H1 (cell line): ENCODE measurements around the gene DTX3. TPM values are rescaled to one million over a fixed set of nuclear protein-coding genes. Genes with fewer than 3 reads are reported as not detected.

Experiments
- ASH2L ChIP-seq: fragments of 200-600, 300-600 bp; sonication (generic); IDR thresholded peaks from one replicate; pipeline ENCODE4 v1.7.1; 2017; ENCODE audit warnings: low read length
- E2F6 ChIP-seq: IDR thresholded peaks from 2 replicates; pipeline ENCODE4 v1.6.1; 2012; ENCODE audit warnings: inconsistent platforms
- EZH2 ChIP-seq: fragments of 200-600 bp; sonication (generic); IDR thresholded peaks from 2 replicates; pipeline ENCODE4 v1.7.1; 2012; ENCODE audit warnings: low read depth, mild to moderate bottlenecking, moderate library complexity, low read length, inconsistent platforms; ENCODE audit not compliant: severe bottlenecking
- KDM4A ChIP-seq: IDR thresholded peaks from one replicate; pipeline ENCODE4 v1.7.1; 2012; ENCODE audit warnings: low read depth, mild to moderate bottlenecking, moderate library complexity, low read length, inconsistent platforms; ENCODE audit not compliant: severe bottlenecking
- MAX ChIP-seq: IDR thresholded peaks from 2 replicates; pipeline ENCODE4 v1.6.1; 2012; ENCODE audit warnings: inconsistent platforms
- RAD21 ChIP-seq, 2 experiments: IDR thresholded peaks in 1 of 2; conservative IDR thresholded peaks in 1 of 2; 2 replicates each; pipeline ENCODE4 v1.6.1; 2011; ENCODE audit warnings: low read depth in 2 of 2, low read length in 2 of 2, improper control_type of control experiment in 1 of 2, inconsistent platforms in 1 of 2, mild to moderate bottlenecking in 1 of 2, moderate library complexity in 1 of 2
- RBBP5 ChIP-seq: IDR thresholded peaks from 2 replicates; pipeline ENCODE4 v1.7.1; 2012; ENCODE audit warnings: low read depth, mild to moderate bottlenecking, inconsistent platforms, low read length, moderate library complexity, borderline replicate concordance
- TEAD4 ChIP-seq: IDR thresholded peaks from 2 replicates; pipeline ENCODE4 v1.6.1; 2012; ENCODE audit warnings: low read depth, low read length, inconsistent platforms, mixed read lengths
- polyA plus RNA-seq, 7 experiments: library from polyadenylated mRNA; depleted of rRNA in 3 of 7; stranded (reverse) in 5 of 7; unstranded in 2 of 7; fragments of >200 nt in 5 of 7; fragments of 200-250 nt in 2 of 7; gene quantifications; 1 replicate in 5 of 7; 2 replicates in 1 of 7; 4 replicates in 1 of 7; pipeline versions ENCODE4 v1.2.1 to v1.2.3, GENCODE V29; 2011 to 2013; ENCODE audit warnings: missing spikeins in 2 of 7, mixed read lengths in 2 of 7
- total RNA-seq: library from RNA; stranded (reverse); fragmentation: NEBNext Ultra II Directional; extraction: Animal tissue kit (Norgen Biotek cat#: 25700); gene quantifications from 2 replicates; pipeline ENCODE4 v1.2.1, GENCODE V29; 2021

The DTX3 gene
- total and polyA plus RNA-seq, 2 of the 8 experiments (the other 6 are each of a cell fraction or from before 2014, with no cell fraction given), result 41.8 to 92.5 TPM

GRCh38 chr12:57627501-57628279, 23.1 kb downstream of the DTX3 start (continued):
- TF ChIP-seq MAX, result peak; percentile 75
- peak; percentile 70 for TF ChIP-seq KDM4A
- TF ChIP-seq RAD21 (IDR thresholded peaks at IDR 0.05 in 1 of 2, conservative IDR thresholded peaks at IDR 0.05 in 1 of 2; ENCODE audit: low read depth in 2 of 2, low read length in 2 of 2), result peak; percentile 36 to 41
- TF ChIP-seq EZH2, result peak; percentile 96
- no peak for TF ChIP-seq ASH2L
- TF ChIP-seq RBBP5, result 0 out of 2 replicates have a peak, but pooled peaks have one; percentile 37
- no peak for TF ChIP-seq TEAD4
- peak; percentile 49 for TF ChIP-seq E2F6
